ENCODE measurements around the gene SETDB1. TPM values are rescaled to one million over a fixed set of nuclear protein-coding genes. Genes with fewer than 3 reads are reported as not detected.

SETDB1 gene
- total and polyA plus RNA-seq, 2 of the 8 experiments (the other 6 are each of a cell fraction or from before 2014, with no cell fraction given) = 27.5 to 48.8 TPM

DNA sequence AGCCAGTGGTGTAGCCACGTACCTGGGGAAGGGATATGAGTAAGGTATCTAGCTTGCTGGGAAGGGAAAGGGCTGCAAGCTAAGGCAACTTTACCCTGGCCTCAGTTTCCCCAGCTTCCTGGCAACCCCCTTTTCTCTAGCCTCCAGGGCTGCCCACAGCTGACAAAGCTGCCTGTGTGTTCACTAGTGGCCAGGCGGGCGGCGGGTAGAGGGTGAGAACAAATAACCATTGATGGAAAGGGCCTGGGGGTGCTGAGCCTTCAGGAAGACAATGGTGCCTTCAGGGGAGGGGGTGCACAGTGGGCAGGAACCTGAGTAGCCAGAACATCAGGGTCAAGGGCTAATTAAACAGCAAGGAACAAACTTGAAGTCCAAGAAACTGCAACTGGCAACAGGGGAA is 42.3 kb downstream of the SETDB1 start:
- Histone ChIP-seq H3K23ac (ENCODE audit: insufficient read length) (no peak overlapping the region), H3K4me3 (ENCODE audit: extremely low read depth in 1 of 4, insufficient read depth in 2 of 4, low read depth in 3 of 4, low read length in 4 of 4) (no peak overlapping the region), H3K9me3 (ENCODE audit: insufficient read depth in 2 of 2, low read depth in 1 of 2, low read length in 1 of 2) (no peaks in the 10 kb centered on the region; a peak in 1 of 4 replicates), H3K27me3 (replicated peaks in 1 of 4; ENCODE audit: control insufficient read depth in 3 of 4, extremely low read depth in 1 of 4, insufficient read depth in 3 of 4, low read length in 3 of 4) (no peaks in the 10 kb centered on the region), H3K23me2 (ENCODE audit: low read depth, low read length) (peaks cover 2% of the 10 kb centered on the region; the same call in 1 of the 2 replicates), H4K20me1 (replicated peaks in 1 of 2; ENCODE audit: control insufficient read depth in 1 of 2, insufficient read depth in 2 of 2, low read length in 2 of 2) (peaks cover 18 to 26% of the 10 kb centered on the region in 2 experiments), H3K36me3 (ENCODE audit: control insufficient read depth in 2 of 4, insufficient read depth in 4 of 4, low read length in 3 of 4) (peaks cover 23 to 57% (median 50%) of the 10 kb centered on the region in 4 experiments), H4K91ac (replicated peaks; ENCODE audit: insufficient read length, low read length) (no peak overlapping the region), H3K4me1 (replicated peaks in 1 of 4; ENCODE audit: control insufficient read depth in 3 of 4, insufficient read depth in 4 of 4, low read length in 3 of 4) (peaks cover 14 to 31% (median 21%) of the 10 kb centered on the region in 4 experiments), H2AK5ac (ENCODE audit: low read depth, low read length) (no peak overlapping the region), H3K79me2 (ENCODE audit: control insufficient read depth in 1 of 2, insufficient read depth in 2 of 2, low read length in 2 of 2) (peaks cover 21 to 50% of the 10 kb centered on the region in 2 experiments), H2AFZ (ENCODE audit: low read length) (no peak overlapping the region), H3K14ac (ENCODE audit: insufficient read length) (no peak overlapping the region), H3K9ac (replicated peaks in 1 of 4; ENCODE audit: extremely low read depth in 1 of 4, low read depth in 3 of 4, low read length in 3 of 4) (no peak overlapping the region), H3K18ac (ENCODE audit: extremely low read depth, low read length) (no peak overlapping the region), H4K5ac (ENCODE audit: insufficient read length, low read depth, low read length) (no peak overlapping the region), H2BK20ac (ENCODE audit: low read length) (no peak overlapping the region), H3K4ac (replicated peaks; ENCODE audit: insufficient read length, low read depth, low read length) (no peak overlapping the region), H3K56ac (replicated peaks; ENCODE audit: insufficient read length, low read depth, low read length) (no peak overlapping the region), H2BK5ac (ENCODE audit: low read depth, low read length) (no peak overlapping the region), H3K27ac (ENCODE audit: low read depth, low read length) (no peak overlapping the region), H3K79me1 (ENCODE audit: low read depth, low read length) (peaks cover 17% of the 10 kb centered on the region), H2BK15ac (ENCODE audit: low read length) (no peak overlapping the region), H4K8ac (ENCODE audit: extremely low read depth, insufficient read depth, low read length) (no peak overlapping the region), H2BK120ac (replicated peaks; ENCODE audit: low read depth, low read length) (no peak overlapping the region), H3K4me2 (ENCODE audit: insufficient read depth in 1 of 2, low read depth in 2 of 2, low read length in 2 of 2) (no peak overlapping the region), H2BK12ac (ENCODE audit: low read depth, low read length) (no peak overlapping the region)
- DNase-seq (ENCODE audit: low read depth in 1 of 2, low spot score in 2 of 2) (no peak), FAIRE-seq (no peak)
- CTCF ChIA-PET (ENCODE audit: partially characterized antibody) = interaction anchor here (0.7 to 4.3 kb wide), 4 partner anchors 10 to 38 kb away, joined by 3 to 34 read pairs (median 4); partner anchors contain the start of genes ANXA9 and MINDY1
- WGBS, 2 experiments (ENCODE audit: extremely low coverage in 1 of 2, insufficient coverage in 1 of 2, insufficient read length in 1 of 2, insufficient replicate concordance in 2 of 2, low coverage in 1 of 2, low lambda C conversion rate in 2 of 2, missing lambda C conversion rate in 1 of 2) = 85% methylated on average over 4 of the region's 4 CpGs; no CpG with 5 or more reads in 1 of the 2 experiments
- POLR2A ChIA-PET (ENCODE audit: partially characterized antibody) = interaction anchor here (0.6 to 10.5 kb wide), 7 partner anchors 7 to 230 kb away, joined by 3 to 133 read pairs (median 7); partner anchors contain the start of genes ANXA9, CERS2, LYSMD1 and MINDY1

Measured in H1 (cell line).